SK-N-SH (cell line): ENCODE results near the gene GMPR. TPM values are rescaled to one million over a fixed set of nuclear protein-coding genes. Genes with fewer than 3 reads are reported as not detected.

Source experiments
- CTCF ChIA-PET: fragments of 300-600, 350-600 bp; formaldehyde crosslinking; extraction: SDS; loops from one replicate; lab custom pipeline; 2021; lab: Yijun Ruan, JAX
- POLR2A ChIA-PET: fragments of 350-600 bp; sonication (Branson Sonifier 250); formaldehyde crosslinking; extraction: SDS; loops from one replicate; lab custom pipeline; 2020; ENCODE audit warnings: antibody characterized with exemption, inconsistent platforms; lab: Yijun Ruan, JAX
- DNase-seq: peaks from one replicate; pipeline ENCODE4 v3.0.0; 2012
- H2AFZ ChIP-seq: fragments of 200-600 bp; sonication (generic); 2 replicates; pipeline ENCODE4 v1.8.1; 2016; ENCODE audit warnings: antibody characterized with exemption, mild to moderate bottlenecking, low read depth
- H3F3A ChIP-seq: fragments of 200-600 bp; sonication (generic); replicated peaks from 2 replicates; pipeline ENCODE3; 2016; ENCODE audit warnings: antibody characterized with exemption, mild to moderate bottlenecking; ENCODE audit not compliant: insufficient read depth
- H3K27ac ChIP-seq, 2 experiments: fragments of 200-500 bp in 1 of 2; fragments of 200-600 bp in 1 of 2; sonication (Bioruptor generic) in 1 of 2; sonication (generic), shearing (Covaris generic) in 1 of 2; 2 replicates each; pipeline versions ENCODE4 v1.5.1 to v1.6.1; 2014 to 2016; ENCODE audit warnings: low read depth in 2 of 2, inconsistent platforms in 1 of 2, low read length in 1 of 2, mild to moderate bottlenecking in 1 of 2, mixed read lengths in 1 of 2
- H3K27me3 ChIP-seq: fragments of 200-600 bp; sonication (generic), shearing (Covaris generic); 2 replicates; pipeline ENCODE4 v1.6.1; 2016; ENCODE audit warnings: mixed run types; ENCODE audit not compliant: insufficient read depth
- H3K36me3 ChIP-seq, 2 experiments: fragments of 200-500 bp in 1 of 2; fragments of 200-600 bp in 1 of 2; sonication (Bioruptor generic) in 1 of 2; sonication (generic) in 1 of 2; replicated peaks in 1 of 2; 2 replicates each; pipeline versions ENCODE3 to v1.5.1; 2014 to 2016; ENCODE audit warnings: low read length in 1 of 2, mild to moderate bottlenecking in 1 of 2; ENCODE audit not compliant: insufficient read depth in 2 of 2, control insufficient read depth in 1 of 2
- H3K4me1 ChIP-seq, 2 experiments: fragments of 200-500 bp in 1 of 2; fragments of 200-600 bp in 1 of 2; sonication (Bioruptor generic) in 1 of 2; sonication (generic), shearing (Covaris generic) in 1 of 2; 2 replicates each; pipeline versions ENCODE4 v1.5.1 to v1.6.1; 2014 to 2016; ENCODE audit warnings: low read depth in 1 of 2, low read length in 1 of 2, mixed run types in 1 of 2; ENCODE audit not compliant: insufficient read depth in 2 of 2, control insufficient read depth in 1 of 2
- H3K4me2 ChIP-seq: fragments of 200-600 bp; sonication (generic), shearing (Covaris generic); 2 replicates; pipeline ENCODE4 v1.6.1; 2017; ENCODE audit warnings: mixed run types
- H3K4me3 ChIP-seq, 2 experiments: fragments of 200-500 bp in 1 of 2; fragments of 200-600 bp in 1 of 2; sonication (Bioruptor generic) in 1 of 2; sonication (generic), shearing (Covaris generic) in 1 of 2; 2 replicates each; pipeline versions ENCODE4 v1.5.1 to v1.8.1; 2014 to 2016; ENCODE audit warnings: low read depth in 2 of 2, inconsistent platforms in 1 of 2, low read length in 1 of 2, mild to moderate bottlenecking in 1 of 2, mixed read lengths in 1 of 2, moderate library complexity in 1 of 2
- H3K79me2 ChIP-seq: fragments of 200-600 bp; sonication (generic); 2 replicates; pipeline ENCODE4 v1.8.1; 2017; ENCODE audit warnings: mild to moderate bottlenecking; ENCODE audit not compliant: insufficient read depth
- H3K9ac ChIP-seq: fragments of 200-600 bp; sonication (generic); 2 replicates; pipeline ENCODE4 v1.6.1; 2017; ENCODE audit warnings: mixed run types
- H3K9me2 ChIP-seq: fragments of 200-600 bp; sonication (generic); 2 replicates; pipeline ENCODE4 v1.6.1; 2017; ENCODE audit warnings: mixed run types
- H3K9me3 ChIP-seq: fragments of 200-600 bp; sonication (generic); 2 replicates; pipeline ENCODE4 v1.6.1; 2017; ENCODE audit warnings: mixed run types, mild to moderate bottlenecking, moderate library complexity
- H4K20me1 ChIP-seq: fragments of 200-600 bp; sonication (generic); 2 replicates; pipeline ENCODE4 v1.6.1; 2017; ENCODE audit warnings: mild to moderate bottlenecking, mixed run types; ENCODE audit not compliant: insufficient read depth
- ELF1 ChIP-seq: IDR thresholded peaks from 2 replicates; pipeline ENCODE4 v1.4.0; 2012
- EZH2phosphoT487 ChIP-seq: fragments of 200-600 bp; sonication (generic); IDR thresholded peaks from 2 replicates; pipeline ENCODE4 v1.6.1; 2017; ENCODE audit warnings: low read depth, mixed run types, mild to moderate bottlenecking, antibody characterized with exemption, moderate library complexity, borderline replicate concordance
- FOXJ3 ChIP-seq: sonication (generic); formaldehyde crosslinking; IDR thresholded peaks from 2 replicates; pipeline ENCODE4 v1.5.1; 2020; ENCODE audit warnings: mild to moderate bottlenecking, missing genetic modification reagents
- FOXM1 ChIP-seq: IDR thresholded peaks from 2 replicates; pipeline ENCODE4 v1.4.0; 2012; ENCODE audit warnings: low read depth, mild to moderate bottlenecking
- GABPA ChIP-seq: IDR thresholded peaks from 2 replicates; pipeline ENCODE4 v1.4.0; 2012; ENCODE audit warnings: low read depth, mild to moderate bottlenecking
- JUND ChIP-seq: IDR thresholded peaks from 2 replicates; pipeline ENCODE4 v1.4.0; 2012
- MXI1 ChIP-seq: IDR thresholded peaks from 2 replicates; pipeline ENCODE4 v1.6.1; 2012; ENCODE audit warnings: mild to moderate bottlenecking, low read depth, low read length, improper control_type of control experiment
- NFIC ChIP-seq: IDR thresholded peaks from 2 replicates; pipeline ENCODE4 v1.4.0; 2012; ENCODE audit warnings: borderline replicate concordance
- POLR2AphosphoS5 ChIP-seq: IDR thresholded peaks from 2 replicates; pipeline ENCODE4 v1.6.1; 2012; ENCODE audit warnings: low read depth, low read length
- RAD21 ChIP-seq: IDR thresholded peaks from 2 replicates; pipeline ENCODE4 v1.6.1; 2012; ENCODE audit warnings: mild to moderate bottlenecking, low read length
- RCOR1 ChIP-seq: fragments of 150-350 bp; IDR thresholded peaks from 2 replicates; pipeline ENCODE4 v1.6.1; 2017; ENCODE audit warnings: antibody characterized with exemption, low read length
- SMC3 ChIP-seq: IDR thresholded peaks from 2 replicates; pipeline ENCODE4 v1.6.1; 2012; ENCODE audit warnings: low read depth, low read length, improper control_type of control experiment
- USF1 ChIP-seq: IDR thresholded peaks from 2 replicates; pipeline ENCODE4 v1.4.0; 2012; ENCODE audit warnings: low read depth, borderline replicate concordance
- YY1 ChIP-seq: IDR thresholded peaks from 2 replicates; pipeline ENCODE4 v1.4.0; 2012; ENCODE audit warnings: low read depth, mild to moderate bottlenecking
- WGBS: methylation state at CpG from one replicate; pipeline ENCODE4 v1.1.6; 2017; ENCODE audit warnings: low lambda C conversion rate; 5-methylcytosine and 5-hydroxymethylcytosine counted together
- polyA plus RNA-seq, 3 experiments: library from polyadenylated mRNA; depleted of rRNA; stranded (reverse); fragments of >200 nt; gene quantifications; 2 replicates each; pipeline ENCODE4 v1.2.3, GENCODE V29; 2012
- TF ChIP-seq, protein P1 (sequence below): fragments of 200-600 bp; sonication (generic); IDR thresholded peaks from 2 replicates; pipeline ENCODE4 v1.6.1; 2017; ENCODE audit warnings: antibody characterized with exemption, mild to moderate bottlenecking, moderate library complexity
- TF ChIP-seq, protein P2 (sequence below): fragments of 150-350 bp; IDR thresholded peaks from 2 replicates; pipeline ENCODE4 v1.6.1; 2016; ENCODE audit warnings: mild to moderate bottlenecking, low read depth, low read length
- TF ChIP-seq, protein P3 (sequence below): IDR thresholded peaks from 2 replicates; pipeline ENCODE4 v1.4.0; 2012; ENCODE audit warnings: low read depth

Gene GMPR
- polyA plus RNA-seq, 1 of the 3 experiments (the other 2 are of a cell fraction): 21.0 TPM

- H3F3A ChIP-seq: no peaks in the 10 kb centered on the region
These were observed 6.6 kb downstream of the GMPR start for GRCh38 chr6:16244869-16245451.

GRCh38 chr6:16248271-16248853, 10.0 kb downstream of the GMPR start:
- TF ChIP-seq FOXM1 (no peak), NFIC (no peak), GABPA (no peak), EZH2phosphoT487 (no peak), SMC3 (no peak), FOXJ3 (no peak), ELF1 (no peak), POLR2AphosphoS5 (no peak), RAD21 (no peak), USF1 (no peak), MXI1 (no peak)
- TF ChIP-seq, protein P1, sequence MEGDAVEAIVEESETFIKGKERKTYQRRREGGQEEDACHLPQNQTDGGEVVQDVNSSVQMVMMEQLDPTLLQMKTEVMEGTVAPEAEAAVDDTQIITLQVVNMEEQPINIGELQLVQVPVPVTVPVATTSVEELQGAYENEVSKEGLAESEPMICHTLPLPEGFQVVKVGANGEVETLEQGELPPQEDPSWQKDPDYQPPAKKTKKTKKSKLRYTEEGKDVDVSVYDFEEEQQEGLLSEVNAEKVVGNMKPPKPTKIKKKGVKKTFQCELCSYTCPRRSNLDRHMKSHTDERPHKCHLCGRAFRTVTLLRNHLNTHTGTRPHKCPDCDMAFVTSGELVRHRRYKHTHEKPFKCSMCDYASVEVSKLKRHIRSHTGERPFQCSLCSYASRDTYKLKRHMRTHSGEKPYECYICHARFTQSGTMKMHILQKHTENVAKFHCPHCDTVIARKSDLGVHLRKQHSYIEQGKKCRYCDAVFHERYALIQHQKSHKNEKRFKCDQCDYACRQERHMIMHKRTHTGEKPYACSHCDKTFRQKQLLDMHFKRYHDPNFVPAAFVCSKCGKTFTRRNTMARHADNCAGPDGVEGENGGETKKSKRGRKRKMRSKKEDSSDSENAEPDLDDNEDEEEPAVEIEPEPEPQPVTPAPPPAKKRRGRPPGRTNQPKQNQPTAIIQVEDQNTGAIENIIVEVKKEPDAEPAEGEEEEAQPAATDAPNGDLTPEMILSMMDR: no peak
- TF ChIP-seq, protein P2, sequence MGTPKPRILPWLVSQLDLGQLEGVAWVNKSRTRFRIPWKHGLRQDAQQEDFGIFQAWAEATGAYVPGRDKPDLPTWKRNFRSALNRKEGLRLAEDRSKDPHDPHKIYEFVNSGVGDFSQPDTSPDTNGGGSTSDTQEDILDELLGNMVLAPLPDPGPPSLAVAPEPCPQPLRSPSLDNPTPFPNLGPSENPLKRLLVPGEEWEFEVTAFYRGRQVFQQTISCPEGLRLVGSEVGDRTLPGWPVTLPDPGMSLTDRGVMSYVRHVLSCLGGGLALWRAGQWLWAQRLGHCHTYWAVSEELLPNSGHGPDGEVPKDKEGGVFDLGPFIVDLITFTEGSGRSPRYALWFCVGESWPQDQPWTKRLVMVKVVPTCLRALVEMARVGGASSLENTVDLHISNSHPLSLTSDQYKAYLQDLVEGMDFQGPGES: no peak
- TF ChIP-seq, protein P3, sequence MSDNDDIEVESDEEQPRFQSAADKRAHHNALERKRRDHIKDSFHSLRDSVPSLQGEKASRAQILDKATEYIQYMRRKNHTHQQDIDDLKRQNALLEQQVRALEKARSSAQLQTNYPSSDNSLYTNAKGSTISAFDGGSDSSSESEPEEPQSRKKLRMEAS: no peak
- 80% methylated on average over 7 of the region's 7 CpGs for WGBS
- ChIA-PET POLR2A (no interaction called here), CTCF (no interaction called here)
- peaks cover 0 to 3% of the 10 kb centered on the region in 2 experiments; a peak in 1 of 4 replicates for H3K4me1 ChIP-seq
- H3K36me3 ChIP-seq: peaks cover 0 to 4% of the 10 kb centered on the region in 2 experiments
- H3F3A ChIP-seq: no peaks in the 10 kb centered on the region
- no peak overlapping the region for H3K4me2 ChIP-seq
- H3K27ac ChIP-seq: no peak overlapping the region
- H3K9me3 ChIP-seq: no peaks in the 10 kb centered on the region
- H2AFZ ChIP-seq: no peak overlapping the region
- no peaks in the 10 kb centered on the region for H4K20me1 ChIP-seq
- H3K27me3 ChIP-seq: no peaks in the 10 kb centered on the region
- no peak overlapping the region for H3K9ac ChIP-seq
- no peak overlapping the region for H3K4me3 ChIP-seq
- no peaks in the 10 kb centered on the region for H3K9me2 ChIP-seq
- DNase-seq: no peak
- H3K79me2 ChIP-seq: no peaks in the 10 kb centered on the region

More at GRCh38 chr6:16244869-16245451, 6.6 kb downstream of the GMPR start:
- no peak overlapping the region for H3K9ac ChIP-seq
- 84% methylated on average over 10 of the region's 10 CpGs for WGBS
- ChIA-PET CTCF (interaction anchor here (1.2 kb wide), 1 partner anchor 62 kb away, joined by 3 read pairs; no protein-coding TSS in a partner anchor), POLR2A (no interaction called here)
- H3K9me2 ChIP-seq: no peaks in the 10 kb centered on the region
- no peaks in the 10 kb centered on the region for H3K79me2 ChIP-seq
- no peak overlapping the region for H2AFZ ChIP-seq
- no peak overlapping the region for H3K4me2 ChIP-seq
- no peak overlapping the region for H3K4me3 ChIP-seq
- no peaks in the 10 kb centered on the region for H3K9me3 ChIP-seq
- no peak overlapping the region for H3K27ac ChIP-seq
- peaks cover 0 to 3% of the 10 kb centered on the region in 2 experiments; a peak in 1 of 4 replicates for H3K4me1 ChIP-seq
- peaks cover 0 to 4% of the 10 kb centered on the region in 2 experiments for H3K36me3 ChIP-seq
- TF ChIP-seq RCOR1: no peak
- no peak for TF ChIP-seq JUND
- TF ChIP-seq, protein P2: no peak
- TF ChIP-seq YY1: no peak
- no peak for TF ChIP-seq RAD21
- no peak for DNase-seq
- H3K27me3 ChIP-seq: no peaks in the 10 kb centered on the region
- no peaks in the 10 kb centered on the region for H4K20me1 ChIP-seq
